GM12801 (cell line): ENCODE measurements around the gene NSD1.

Experiments
- CTCF ChIP-seq: IDR thresholded peaks from one replicate; pipeline ENCODE4 v1.5.1; 2011; ENCODE audit warnings: control low read depth; ENCODE audit not compliant: insufficient read length; ENCODE audit errors: extremely low read depth

NSD1 gene

GRCh38 chr5:177133096-177133852 is at the start of gene NSD1:
Gene NSD1 (plus strand): TSS chr5:177133773. CDS start chr5:177135104, 1,331 bp downstream.
- TF ChIP-seq CTCF: no peak

GRCh38 chr5:177084175-177084574 is 49.4 kb upstream of the NSD1 start:
- no peak for TF ChIP-seq CTCF

GRCh38 chr5:177085985-177086653 is 47.5 kb upstream of the NSD1 start:
- TF ChIP-seq CTCF: no peak

GRCh38 chr5:177086654-177087397 is 46.7 kb upstream of the NSD1 start, which contains the start of gene FGFR4:
Gene FGFR4 (plus strand): TSS chr5:177086915. CDS start chr5:177089603, 2,688 bp downstream.
- no peak for TF ChIP-seq CTCF

- no peak for TF ChIP-seq CTCF
These were observed 46.1 kb upstream of the NSD1 start for GRCh38 chr5:177087398-177088005.

GRCh38 chr5:177089127-177089526 is 44.4 kb upstream of the NSD1 start:
- no peak for TF ChIP-seq CTCF
